HG03025 (cell line): Measurements from ENCODE around the gene SLC35A1.
A peak's percentile ranks its signal among the peaks of the same experiment; 100 is the strongest.
"Not testable (repeated sequence)": the region's sequence is repeated elsewhere in the genome, so short reads cannot be mapped to it uniquely, and the experiment has no call there.

Experiments used
- ATAC-seq: cut with Tn5 transposase; IDR thresholded peaks from one replicate; pipeline ENCODE4 v1.9.1; 2021; ENCODE audit warnings: mild to moderate bottlenecking, moderate library complexity; ENCODE audit not compliant: unreplicated experiment, low FRiP score

The SLC35A1 gene, protein sequence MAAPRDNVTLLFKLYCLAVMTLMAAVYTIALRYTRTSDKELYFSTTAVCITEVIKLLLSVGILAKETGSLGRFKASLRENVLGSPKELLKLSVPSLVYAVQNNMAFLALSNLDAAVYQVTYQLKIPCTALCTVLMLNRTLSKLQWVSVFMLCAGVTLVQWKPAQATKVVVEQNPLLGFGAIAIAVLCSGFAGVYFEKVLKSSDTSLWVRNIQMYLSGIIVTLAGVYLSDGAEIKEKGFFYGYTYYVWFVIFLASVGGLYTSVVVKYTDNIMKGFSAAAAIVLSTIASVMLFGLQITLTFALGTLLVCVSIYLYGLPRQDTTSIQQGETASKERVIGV

DNA sequence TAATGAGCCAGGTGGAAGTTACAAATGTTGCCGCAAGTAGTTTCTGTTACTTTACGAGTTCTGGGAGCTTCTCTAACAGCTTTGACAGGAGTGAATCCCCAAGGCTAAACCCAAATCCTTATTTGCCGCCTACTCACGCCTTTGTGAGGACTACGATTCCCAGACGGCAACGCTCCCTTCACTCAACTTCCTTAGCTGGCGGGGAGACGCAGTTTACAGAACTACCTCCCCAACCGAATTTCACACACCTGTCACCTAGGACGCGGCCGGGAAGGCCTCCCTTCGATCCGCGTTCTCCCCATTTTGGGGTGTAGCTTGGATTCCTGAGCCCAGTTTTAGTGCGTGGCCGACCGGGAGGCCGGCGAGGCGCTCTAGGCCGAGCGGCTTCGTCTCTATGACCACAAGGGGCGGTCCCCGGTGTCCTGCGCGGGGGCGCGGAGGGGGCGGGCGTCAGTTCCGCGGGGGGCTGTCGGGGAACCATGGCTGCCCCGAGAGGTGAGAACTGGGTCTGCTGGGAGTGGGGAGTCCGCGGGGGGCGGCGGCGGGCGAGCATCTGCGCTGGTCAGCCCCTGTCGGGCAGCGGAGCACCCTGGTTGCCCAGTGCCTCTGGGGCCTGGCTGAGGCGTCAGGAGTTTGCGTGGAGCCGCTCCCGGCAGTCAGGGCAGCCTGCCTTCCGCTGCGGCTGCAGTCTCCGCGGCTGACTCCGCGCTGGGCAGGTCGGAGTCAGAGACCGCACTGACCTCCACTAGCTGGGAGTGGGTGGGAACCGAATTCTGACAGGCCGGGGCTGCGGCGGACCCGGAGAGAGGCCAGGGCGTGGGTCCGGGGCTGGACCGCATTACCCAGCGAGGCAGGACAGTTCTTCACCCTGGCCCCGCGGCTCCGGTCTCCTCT is at the start of gene SLC35A1:
Gene SLC35A1, plus strand, starts transcription at position 450 of the 894 bp plus-strand sequence. Its CDS starts 30 bp downstream, at position 480.
- peak; percentile 97 for ATAC-seq

DNA sequence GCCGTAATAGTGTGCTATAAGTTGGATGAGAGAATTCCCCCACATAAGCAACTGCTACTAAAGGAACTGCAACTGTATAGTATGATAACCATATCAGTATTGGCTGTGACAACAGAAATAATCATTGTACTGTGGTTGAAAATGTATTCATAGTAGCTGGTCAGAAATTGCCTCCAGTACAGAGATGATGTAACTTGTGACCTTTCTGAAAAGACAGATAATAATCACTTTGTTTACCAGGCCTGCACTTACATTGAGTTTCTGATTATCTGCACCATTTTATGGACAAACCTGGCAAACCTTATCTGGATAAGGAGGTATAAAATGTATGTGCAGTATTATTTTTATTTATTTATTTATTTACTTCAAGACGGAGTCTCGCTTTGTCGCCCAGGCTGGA is 46.0 kb upstream of the SLC35A1 start:
- ATAC-seq = no peak

DNA sequence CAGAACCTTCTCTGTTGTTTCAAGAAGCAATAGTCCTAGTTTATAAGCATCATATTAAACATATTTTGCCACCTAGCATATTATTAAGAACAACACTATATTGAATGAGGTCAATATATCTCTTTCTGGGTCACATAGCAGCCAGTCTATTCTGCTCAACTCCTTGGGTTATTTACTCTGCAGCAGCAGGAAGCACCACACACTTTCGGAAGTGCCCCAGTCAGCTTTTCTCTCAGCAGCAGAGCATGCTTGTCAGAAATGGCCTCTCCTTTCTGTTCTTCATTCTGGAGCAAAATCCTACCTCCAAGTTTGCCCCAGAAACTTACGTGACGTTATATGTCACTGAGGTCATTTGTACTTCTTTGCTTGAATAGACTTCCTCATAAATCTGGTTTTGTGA is 42.3 kb upstream of the SLC35A1 start:
- no peak for ATAC-seq

DNA sequence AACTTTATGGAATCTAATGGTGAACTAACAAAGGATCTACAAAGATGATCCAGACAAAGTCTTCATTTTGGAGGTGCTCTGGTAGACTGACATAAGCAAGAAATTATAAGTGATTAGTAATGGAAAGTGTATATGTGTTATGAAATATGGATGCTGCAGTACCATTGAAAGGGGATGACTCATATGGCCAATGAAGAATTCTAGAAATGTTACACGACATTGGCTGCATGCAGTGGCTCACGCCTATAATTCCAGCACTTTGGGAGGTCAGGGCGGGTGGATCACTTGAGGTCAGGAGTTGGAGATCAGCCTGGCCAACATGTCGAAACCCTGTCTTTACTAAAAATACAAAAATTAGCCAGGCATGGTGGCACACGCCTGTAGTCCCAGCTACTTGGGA is 41.5 kb upstream of the SLC35A1 start:
- ATAC-seq = no peak

DNA sequence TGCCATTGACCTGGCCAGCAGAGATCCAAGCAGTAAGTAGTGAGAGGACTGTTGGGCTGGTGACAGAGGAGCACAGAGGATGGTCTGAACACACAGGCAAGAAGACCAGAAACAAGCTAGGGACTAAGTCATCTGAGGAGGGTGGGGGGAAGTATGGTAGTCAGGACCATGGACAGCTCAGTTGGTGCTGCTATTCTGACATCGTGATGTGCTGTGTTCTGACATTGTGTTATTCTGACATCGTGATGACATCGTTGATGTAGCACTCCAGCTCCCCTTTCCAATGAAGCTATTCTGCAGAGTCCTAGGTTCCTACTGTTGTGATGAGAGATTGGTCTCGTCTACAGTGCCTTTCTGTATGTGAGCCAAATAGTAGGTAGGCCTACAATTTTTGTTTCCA is 36.3 kb upstream of the SLC35A1 start:
- ATAC-seq = no peak

DNA sequence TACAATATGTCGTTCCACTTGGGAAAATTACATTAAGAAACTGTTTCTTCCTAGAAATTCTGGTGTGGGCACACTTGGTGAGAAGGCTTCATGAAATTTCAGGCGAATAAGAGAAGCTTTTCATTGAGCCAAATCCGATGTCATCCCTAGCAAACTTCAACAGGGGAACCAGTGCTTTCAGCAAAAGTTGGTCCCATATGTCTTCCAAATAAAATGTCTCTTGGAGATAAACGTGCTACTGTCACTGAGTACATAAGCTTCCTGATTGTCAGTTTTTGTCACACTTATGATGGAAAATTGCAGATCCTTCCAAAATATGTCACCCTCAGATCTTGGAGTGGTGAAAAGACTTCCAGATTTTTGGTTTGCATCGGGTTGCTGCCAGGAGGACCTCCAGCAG is 31.1 kb upstream of the SLC35A1 start:
- no peak for ATAC-seq

DNA sequence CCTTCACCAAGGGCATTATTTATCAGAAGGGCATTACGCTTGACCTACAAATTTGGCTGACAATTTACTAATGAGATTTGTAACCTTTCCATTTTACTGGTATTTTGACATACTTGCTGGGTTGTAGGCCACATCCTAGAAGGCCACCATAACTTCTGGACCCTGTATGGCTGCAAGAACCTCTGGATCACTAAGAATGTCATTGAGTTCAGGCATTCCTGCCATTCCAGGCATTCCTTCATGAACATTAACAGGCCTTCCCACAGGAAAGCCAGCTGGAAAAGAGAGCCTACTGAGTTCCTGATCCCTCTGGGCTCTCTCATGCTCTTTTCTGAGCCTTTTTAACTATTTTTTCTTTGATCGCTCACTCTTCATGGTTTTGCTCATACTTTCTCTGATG is 28.4 kb upstream of the SLC35A1 start:
- ATAC-seq = no peak

DNA sequence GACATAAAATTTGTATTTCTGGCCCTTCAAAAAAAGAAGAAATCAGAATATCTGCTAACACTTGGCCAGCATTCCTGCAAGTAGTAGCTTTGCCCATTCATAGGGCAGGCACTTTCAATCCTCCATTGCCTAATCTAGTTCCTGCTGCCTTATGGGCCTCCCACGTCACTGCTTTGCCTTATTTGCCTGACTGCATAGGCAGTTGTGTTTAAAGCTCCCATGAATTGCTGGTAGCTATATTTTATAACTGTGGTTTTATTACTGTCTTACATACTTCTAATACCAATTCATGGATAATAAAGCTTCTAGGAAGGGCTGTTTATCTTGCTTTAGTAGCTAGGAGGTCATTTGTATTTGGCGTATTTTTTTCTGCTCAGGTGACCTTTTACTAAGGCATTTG is 7.7 kb upstream of the SLC35A1 start:
- no peak for ATAC-seq

DNA sequence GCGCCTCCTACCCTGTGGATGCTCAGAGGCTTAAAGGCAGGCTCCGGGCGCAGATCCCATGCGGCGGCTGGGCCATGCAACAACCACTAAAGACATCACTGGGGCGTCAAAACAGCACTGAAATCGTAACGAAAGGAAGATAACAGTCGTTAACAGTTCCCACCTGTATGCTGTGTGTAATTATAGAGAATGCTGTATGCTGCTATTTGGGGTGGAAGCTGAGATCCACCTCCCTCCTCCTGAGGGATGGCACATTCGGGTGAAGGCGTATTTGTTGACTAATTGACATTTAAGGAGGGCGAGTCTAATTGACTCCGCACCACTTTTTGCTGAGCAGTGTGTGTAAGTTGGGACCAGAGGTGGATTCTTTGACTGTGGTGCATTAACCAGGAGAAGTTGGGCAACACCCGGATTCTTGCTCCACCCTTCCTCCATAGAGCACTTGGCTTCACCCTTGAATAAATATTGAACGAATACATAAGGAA is 687 bp downstream of the SLC35A1 start:
- peak; percentile 77 for ATAC-seq

DNA sequence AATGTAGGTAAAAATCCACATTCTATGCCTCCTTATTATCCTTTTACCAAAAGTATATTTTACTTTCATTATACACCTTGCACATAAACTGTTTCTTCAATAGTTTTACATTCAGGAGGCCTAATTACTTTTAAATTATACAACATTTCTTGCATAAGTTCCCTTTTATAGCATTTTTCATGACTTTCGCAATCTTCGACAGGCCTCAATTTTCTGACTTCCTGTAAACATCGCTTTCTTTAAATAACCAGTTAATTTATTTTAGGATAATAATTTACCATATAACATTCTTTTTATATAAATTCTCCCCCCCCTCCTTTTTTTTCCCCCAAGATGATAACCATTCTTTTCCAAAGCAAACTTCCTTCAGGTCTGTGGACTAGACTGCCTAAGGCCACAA is 9.2 kb downstream of the SLC35A1 start:
- no peak for ATAC-seq

DNA sequence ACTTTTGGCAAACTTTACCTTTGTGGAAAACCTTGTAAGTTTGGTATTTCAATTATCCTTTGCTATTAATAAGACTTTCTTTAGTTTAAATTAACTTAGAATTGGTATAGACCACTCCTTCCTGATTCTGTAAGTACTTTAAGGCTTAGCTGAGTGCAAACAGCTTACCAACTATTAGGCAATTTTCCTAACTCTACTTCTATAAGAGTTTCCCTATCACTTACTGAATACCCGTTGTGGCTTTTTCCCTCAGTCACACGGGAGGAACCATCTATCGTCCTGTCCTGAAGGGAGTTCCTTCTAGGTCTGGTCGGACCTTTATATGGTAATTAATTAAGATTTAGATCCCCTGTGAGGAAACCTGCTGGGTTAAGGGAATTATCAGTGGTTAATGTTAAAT is 9.6 kb downstream of the SLC35A1 start:
- no peak for ATAC-seq

DNA sequence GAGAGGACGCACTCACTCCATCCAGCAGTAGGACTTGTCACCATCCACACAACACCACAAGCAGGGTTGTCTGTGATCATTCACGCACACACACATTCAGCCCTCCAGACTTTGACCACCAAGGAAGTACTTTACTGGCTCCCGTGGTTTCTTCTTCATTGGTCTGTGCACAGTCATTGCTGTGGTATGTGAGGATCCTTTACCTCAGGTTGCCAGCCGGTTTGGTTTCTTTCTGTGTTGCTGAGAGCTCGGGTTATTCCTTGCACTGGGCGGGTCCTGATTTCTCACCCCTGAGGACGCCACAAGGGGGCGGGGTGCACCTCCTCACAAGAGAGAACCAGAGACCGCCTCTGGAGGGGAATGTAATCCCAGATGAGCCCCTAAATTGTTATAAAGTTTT is 11.2 kb downstream of the SLC35A1 start:
- ATAC-seq = no peak

DNA sequence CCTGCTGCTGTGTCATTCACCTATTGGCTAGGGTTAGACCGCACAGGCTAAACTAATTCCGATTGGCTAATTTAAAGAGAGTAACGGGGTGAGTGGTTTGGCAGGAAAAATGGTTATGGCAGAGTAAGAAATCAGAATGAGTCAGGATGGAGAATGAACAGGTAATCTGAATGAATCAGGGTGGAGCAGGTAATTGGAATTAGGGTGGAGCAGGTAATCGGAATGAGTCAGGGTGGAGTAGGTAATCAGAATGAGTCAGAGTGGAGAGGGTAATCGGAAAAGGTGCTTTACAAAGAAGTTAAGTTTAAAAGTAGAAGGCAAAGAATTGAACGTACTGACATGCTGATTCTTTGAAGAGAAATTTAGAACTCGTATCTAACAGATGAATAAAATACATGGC is 11.7 kb downstream of the SLC35A1 start:
- no peak for ATAC-seq

DNA sequence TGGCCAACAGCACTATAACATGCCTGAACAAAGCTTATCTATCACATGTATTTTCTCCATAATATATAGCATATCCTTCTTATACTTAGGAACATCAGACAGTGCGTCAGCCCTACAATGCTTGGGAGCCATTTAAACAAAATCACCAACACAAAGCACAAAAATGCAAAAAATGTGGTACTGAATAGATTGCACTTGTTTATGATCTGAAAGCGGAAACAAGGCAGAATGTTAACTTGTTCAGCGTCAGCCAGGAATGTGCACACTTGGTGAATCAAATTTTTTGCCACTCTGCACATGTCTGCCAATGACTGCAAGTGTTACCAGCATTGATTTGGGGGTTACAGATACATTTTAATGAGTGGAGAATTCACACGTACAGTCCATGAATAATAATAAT is 14.8 kb downstream of the SLC35A1 start:
- ATAC-seq = no peak

DNA sequence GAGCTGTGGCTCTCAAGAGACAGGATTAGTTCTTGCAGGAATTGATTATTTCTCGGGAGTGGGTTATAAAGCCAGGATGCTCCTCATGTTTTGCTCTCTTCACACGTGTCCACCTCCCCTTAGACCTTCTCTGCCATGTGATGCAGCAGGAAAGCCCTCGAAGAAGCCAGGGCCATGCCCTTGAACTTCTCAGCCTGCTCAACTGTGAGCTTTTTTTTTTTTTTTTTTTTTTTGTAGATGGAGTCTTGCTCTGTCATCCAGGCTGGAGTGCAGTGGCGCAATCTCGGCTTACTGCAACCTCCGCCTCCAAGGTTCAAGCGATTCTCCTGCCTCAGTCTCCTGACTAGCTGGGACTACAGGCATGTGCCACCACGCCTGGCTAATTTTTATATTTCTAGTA is 16.6 kb downstream of the SLC35A1 start:
- not testable (repeated sequence) for ATAC-seq

DNA sequence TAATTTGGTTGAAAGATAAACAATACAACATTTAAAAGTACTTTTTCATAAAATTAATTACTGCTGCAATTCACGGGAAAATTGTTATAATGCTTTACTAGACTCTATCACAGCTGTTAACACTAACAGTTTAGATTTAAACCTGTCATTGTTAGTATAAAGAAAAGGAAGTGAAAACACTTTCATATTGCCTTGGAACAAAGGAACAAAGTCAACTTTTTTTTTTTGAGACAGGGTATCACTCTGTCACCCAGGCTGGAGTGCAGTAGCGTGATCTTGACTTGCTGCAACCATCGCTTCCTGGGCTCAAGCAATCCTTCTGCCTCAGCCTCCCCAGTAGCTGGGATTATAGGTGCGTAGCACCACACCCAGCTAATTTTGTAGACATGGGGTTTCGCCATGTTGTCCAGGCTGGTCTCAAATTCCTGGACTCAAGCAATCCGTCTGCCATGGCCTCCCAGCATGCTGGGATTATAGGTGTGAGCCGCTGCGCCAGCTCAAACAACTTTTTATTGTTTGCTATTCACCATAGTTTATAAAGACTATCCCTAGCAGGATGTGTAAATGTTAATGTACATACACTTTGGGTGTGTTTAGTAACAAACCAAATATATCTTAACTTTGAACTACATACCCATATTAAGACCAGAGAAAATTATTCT is 22.1 kb downstream of the SLC35A1 start:
- ATAC-seq = peak; percentile 71

DNA sequence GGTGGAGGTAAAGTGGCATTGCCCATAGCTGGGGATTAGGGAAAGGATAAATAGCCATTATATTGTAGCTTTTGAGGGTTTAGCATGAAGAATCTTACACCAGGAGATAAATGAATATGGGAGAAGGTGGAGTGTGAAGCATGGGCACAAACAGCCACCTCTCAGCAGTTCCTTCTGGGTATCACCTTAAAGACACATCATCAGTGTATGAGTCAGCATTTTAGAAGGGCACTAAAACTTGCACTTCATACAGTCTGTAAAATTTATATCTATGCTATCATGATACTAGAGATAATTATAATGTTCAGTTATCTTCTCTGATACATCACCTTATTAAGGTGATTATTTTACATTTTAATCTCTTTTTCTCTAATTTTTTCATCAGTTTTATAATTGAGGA is 25.3 kb downstream of the SLC35A1 start:
- no peak for ATAC-seq

DNA sequence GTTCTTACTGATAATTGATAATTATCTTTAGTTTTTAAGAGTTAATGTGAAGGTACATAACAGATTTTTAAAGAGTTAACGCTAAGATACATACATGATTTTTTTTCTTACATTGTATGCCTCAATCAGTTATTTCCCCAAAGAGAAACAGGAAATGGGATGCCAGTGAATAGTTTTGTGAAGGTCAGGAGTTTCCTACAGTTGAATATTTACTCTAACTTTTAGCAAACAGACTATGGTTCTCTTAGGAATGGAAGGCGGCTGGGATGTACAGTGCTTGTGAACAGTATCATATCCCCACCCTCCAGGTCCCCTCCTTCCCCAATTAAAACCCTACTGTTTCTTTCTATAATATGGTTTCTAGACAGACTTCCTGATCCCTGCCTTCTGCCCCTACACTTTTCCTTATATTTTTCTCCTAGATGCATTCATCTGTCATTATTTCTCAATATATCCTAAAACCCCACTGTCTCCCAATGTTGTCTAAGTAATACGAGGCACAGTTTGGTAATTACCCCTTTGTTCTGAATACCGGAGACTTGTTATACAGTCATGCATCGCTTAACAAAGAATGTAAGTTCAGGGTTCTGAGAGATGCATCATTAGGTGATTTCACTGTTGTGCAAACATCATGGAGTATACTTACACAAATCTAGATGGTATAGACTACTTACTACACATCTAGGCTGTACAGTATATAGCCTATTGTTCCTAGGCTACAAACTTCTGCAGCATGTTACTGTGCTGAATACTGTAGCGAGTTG is 29.2 kb downstream of the SLC35A1 start:
- no peak for ATAC-seq

DNA sequence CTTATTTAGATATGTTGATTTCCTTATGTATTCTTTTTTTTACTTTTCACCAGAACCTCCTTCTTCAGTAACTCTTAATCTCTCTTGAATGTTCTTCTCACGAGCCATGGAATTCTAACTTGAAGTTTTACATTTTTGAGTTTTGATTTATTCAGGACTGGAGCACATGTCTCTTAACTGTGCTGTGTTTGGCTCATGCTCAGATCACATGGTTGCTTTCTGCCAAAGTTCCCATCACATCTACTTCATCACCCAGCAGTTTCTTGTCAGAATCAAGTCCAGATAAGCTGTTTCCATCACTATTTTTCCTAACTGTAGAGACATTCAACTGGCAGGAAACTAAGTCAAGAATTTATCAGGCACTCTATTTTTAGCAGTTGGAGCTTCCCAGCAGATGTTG is 31.7 kb downstream of the SLC35A1 start:
- ATAC-seq = no peak

DNA sequence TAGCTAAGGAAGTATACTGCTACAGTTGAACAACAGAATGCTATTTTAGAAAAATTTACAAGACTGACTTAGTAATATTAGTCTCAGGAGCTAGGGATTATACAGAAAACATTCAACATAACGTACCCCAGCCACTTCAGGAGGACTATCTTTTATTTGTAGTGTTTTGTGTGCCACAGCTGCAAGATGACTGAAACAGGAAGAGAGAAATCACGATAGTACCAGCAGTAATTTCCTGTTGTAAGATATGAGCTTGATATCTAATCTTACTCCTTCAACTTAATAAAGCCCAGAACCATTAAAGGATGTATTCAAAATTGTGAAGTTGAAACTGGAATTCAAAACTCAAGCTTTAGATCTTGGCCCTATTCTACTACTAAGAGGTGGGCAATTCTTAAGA is 42.1 kb downstream of the SLC35A1 start:
- no peak for ATAC-seq
